GM12878 (cell line): ENCODE results near the gene RECK. TPM values are rescaled to one million over a fixed set of nuclear protein-coding genes. Genes with fewer than 3 reads are reported as not detected.

Experiments used
- ATAC-seq: fragments of 200-7000 bp; cut with Tn5 transposase; 3 replicates; pipeline ENCODE4 v1.9.1; 2020; ENCODE audit warnings: mild to moderate bottlenecking, moderate library complexity
- BruUV-seq: library from RNA; stranded (reverse); fragments of 400-500 nt; replicated peaks from 2 replicates; lab custom pipeline; 2021; lab: Mats Ljungman, UMichigan
- CTCF ChIA-PET: fragments of 300-600 bp; sonication (Branson Sonifier 250); formaldehyde crosslinking; extraction: SDS; loops from one replicate; lab custom pipeline; 2021; ENCODE audit warnings: inconsistent platforms; lab: Yijun Ruan, JAX
- POLR2A ChIA-PET: fragments of 350-600 bp; formaldehyde crosslinking; extraction: SDS; loops from one replicate; lab custom pipeline; 2021; ENCODE audit warnings: inconsistent platforms; lab: Charles Lee
- RAD21 ChIA-PET: fragments of 300-600 bp; sonication (Branson Sonifier 250); formaldehyde crosslinking; loops from one replicate; lab custom pipeline; 2023; ENCODE audit warnings: antibody characterized with exemption; ENCODE audit not compliant: unreplicated experiment; lab: Charles Lee
- SMC1A ChIA-PET: fragments of 300-600 bp; sonication (Branson Sonifier 250); formaldehyde crosslinking; loops from one replicate; lab custom pipeline; 2023; ENCODE audit not compliant: unreplicated experiment, uncharacterized antibody; lab: Charles Lee
- DNase-seq: peaks from one replicate; pipeline ENCODE4 v3.0.0-alpha.2; 2011; ENCODE audit warnings: low read depth, low spot score
- FAIRE-seq: peaks from 3 replicates; lab custom pipeline; 2011; peaks lifted over from hg19 to GRCh38; lab: Jason Lieb, UNC
- H2AFZ ChIP-seq: 2 replicates; pipeline ENCODE4 v1.6.0; 2011; ENCODE audit warnings: low read depth, low read length, control low read depth; ENCODE audit not compliant: control insufficient read depth
- H3K27ac ChIP-seq: 2 replicates; pipeline ENCODE4 v1.5.1; 2011; ENCODE audit warnings: control low read depth; ENCODE audit not compliant: control insufficient read depth, insufficient read depth
- H3K27me3 ChIP-seq, 2 experiments: replicated peaks in 1 of 2; 2 replicates each; pipeline versions ENCODE4 v1.6.0 to v1.6.1; 2011; ENCODE audit warnings: low read length in 1 of 2; ENCODE audit not compliant: control insufficient read depth in 2 of 2, insufficient read depth in 2 of 2
- H3K36me3 ChIP-seq, 2 experiments: 2 replicates each; pipeline ENCODE4 v1.5.1; 2011; ENCODE audit warnings: low read length in 1 of 2; ENCODE audit not compliant: control insufficient read depth in 2 of 2, insufficient read depth in 2 of 2
- H3K4me1 ChIP-seq: 2 replicates; pipeline ENCODE4 v1.6.1; 2011; ENCODE audit warnings: mild to moderate bottlenecking, low read length, moderate library complexity, mixed read lengths; ENCODE audit not compliant: control insufficient read depth, insufficient read depth
- H3K4me2 ChIP-seq: 2 replicates; pipeline ENCODE4 v1.6.0; 2011; ENCODE audit warnings: control low read depth; ENCODE audit not compliant: control insufficient read depth, insufficient read depth
- H3K4me3 ChIP-seq: fragments of 200-600 bp; sonication (generic); 2 replicates; pipeline ENCODE4 v1.5.1; 2016
- H3K79me2 ChIP-seq: 2 replicates; pipeline ENCODE4 v1.6.0; 2011; ENCODE audit warnings: low read length; ENCODE audit not compliant: control insufficient read depth, insufficient read depth
- H3K9ac ChIP-seq: 2 replicates; pipeline ENCODE4 v1.8.0; 2011; ENCODE audit warnings: low read length, control low read depth, mixed read lengths; ENCODE audit not compliant: control insufficient read depth, insufficient read depth
- H3K9me3 ChIP-seq: replicated peaks from 3 replicates; pipeline ENCODE4 v1.5.1; 2011; ENCODE audit warnings: mild to moderate bottlenecking, low read length; ENCODE audit not compliant: control insufficient read depth, insufficient read depth
- H4K20me1 ChIP-seq: 2 replicates; pipeline ENCODE4 v1.6.0; 2011; ENCODE audit not compliant: control insufficient read depth, insufficient read depth
- BMI1 ChIP-seq: fragments of 450-650 bp; IDR thresholded peaks from 2 replicates; pipeline ENCODE4 v1.6.1; 2016; ENCODE audit warnings: mild to moderate bottlenecking, moderate library complexity, borderline replicate concordance
- CEBPB ChIP-seq, 2 experiments: fragments of 150-350 bp in 1 of 2; IDR thresholded peaks; 2 replicates each; pipeline ENCODE4 v1.6.1; 2012 to 2014; ENCODE audit warnings: low read depth in 2 of 2, low read length in 2 of 2, borderline replicate concordance in 1 of 2, inconsistent platforms in 1 of 2
- FOS ChIP-seq: IDR thresholded peaks from 3 replicates; pipeline ENCODE4 v1.6.1; 2011; ENCODE audit warnings: borderline replicate concordance; ENCODE audit not compliant: insufficient read length; ENCODE audit errors: extremely low read depth
- GATAD2B ChIP-seq: fragments of 450-650 bp; conservative IDR thresholded peaks from 2 replicates; pipeline ENCODE4 v1.6.1; 2017; ENCODE audit warnings: low read depth, mild to moderate bottlenecking, moderate library complexity
- IKZF1 ChIP-seq: fragments of 450-650 bp; conservative IDR thresholded peaks from 2 replicates; pipeline ENCODE4 v1.6.1; 2017; ENCODE audit warnings: antibody characterized with exemption, mild to moderate bottlenecking
- IRF5 ChIP-seq: fragments of 450-650 bp; IDR thresholded peaks from 2 replicates; pipeline ENCODE4 v1.6.1; 2017; ENCODE audit warnings: borderline replicate concordance
- JUNB ChIP-seq: IDR thresholded peaks from 2 replicates; pipeline ENCODE4 v1.6.1; 2016; ENCODE audit warnings: antibody characterized with exemption, mild to moderate bottlenecking
- NFXL1 ChIP-seq: fragments of 450-650 bp; IDR thresholded peaks from 2 replicates; pipeline ENCODE4 v1.6.1; 2017; ENCODE audit warnings: antibody characterized with exemption, mild to moderate bottlenecking, borderline replicate concordance
- NKRF ChIP-seq: fragments of 450-650 bp; conservative IDR thresholded peaks from 2 replicates; pipeline ENCODE4 v1.6.1; 2017; ENCODE audit warnings: mild to moderate bottlenecking, moderate library complexity
- PML ChIP-seq: IDR thresholded peaks from 2 replicates; pipeline ENCODE4 v1.6.1; 2012; ENCODE audit warnings: low read length, inconsistent platforms
- POU2F2 ChIP-seq: IDR thresholded peaks from 3 replicates; pipeline ENCODE4 v1.6.1; 2011; ENCODE audit warnings: low read depth, mild to moderate bottlenecking, low read length, borderline replicate concordance
- RELB ChIP-seq: fragments of 450-650 bp; IDR thresholded peaks from 2 replicates; pipeline ENCODE4 v1.6.1; 2017; ENCODE audit warnings: low read depth, mild to moderate bottlenecking, moderate library complexity
- SP1 ChIP-seq: IDR thresholded peaks from one replicate; pipeline ENCODE4 v1.6.1; 2011; ENCODE audit warnings: low read depth, low read length
- STAT3 ChIP-seq: IDR thresholded peaks from 2 replicates; pipeline ENCODE4 v1.6.1; 2011; ENCODE audit warnings: low read depth, low read length, improper control_type of control experiment
- TARDBP ChIP-seq: IDR thresholded peaks from 2 replicates; pipeline ENCODE4 v1.6.1; 2016; ENCODE audit warnings: borderline replicate concordance
- WGBS: methylation state at CpG from one replicate; pipeline ENCODE4 v1.1.6; 2016; ENCODE audit warnings: low lambda C conversion rate; ENCODE audit not compliant: insufficient replicate concordance, insufficient coverage; ENCODE audit errors: missing lambda C conversion rate; 5-methylcytosine and 5-hydroxymethylcytosine counted together
- in situ Hi-C: fragments of 300-500 bp; cut with MboI; formaldehyde crosslinking; loops from 9 replicates; pipeline ENCODE4 v1.14.3; 2018; ENCODE audit warnings: mixed read lengths
- intact Hi-C: fragments of 100-400 bp; cut with micrococcal nuclease; formaldehyde crosslinking; loops from one replicate; pipeline ENCODE4 v1.14.2; 2022; ENCODE audit not compliant: unreplicated experiment
- polyA plus RNA-seq, 11 experiments: library from polyadenylated mRNA; depleted of rRNA in 4 of 11; unstranded in 6 of 11; stranded (reverse) in 5 of 11; fragments of >200 nt; fragmentation: Nextera tagmentation in 4 of 11; fragmentation: Illumina TruSeq in 1 of 11; extraction: Ambion mirVana in 4 of 11; extraction: Trizol in 1 of 11; gene quantifications; 1 replicate in 1 of 11; 2 replicates in 10 of 11; pipeline versions ENCODE4 v1.2.1 to v1.2.3, GENCODE V29; 2011 to 2016; ENCODE audit warnings: inconsistent platforms in 2 of 11, missing spikeins in 2 of 11, low read depth in 1 of 11
- total RNA-seq, 4 experiments: library from RNA; depleted of rRNA in 3 of 4; stranded (reverse); fragments of >200 nt in 3 of 4; fragmentation: Illumina TruSeq in 1 of 4; extraction: Trizol in 1 of 4; gene quantifications; 2 replicates each; pipeline versions ENCODE4 v1.2.1 to v1.2.3, GENCODE V29; 2013 to 2021

Gene RECK
- total and polyA plus RNA-seq, 10 of the 15 experiments (the other 5 are each of a cell fraction or from before 2014, with no cell fraction given) = 0.02 to 0.40 (median 0.13) TPM

GRCh38 chr9:36029765-36030528 lies 6.8 kb upstream of the RECK start (continued):
- TF ChIP-seq RELB = no peak
- TF ChIP-seq POU2F2 = no peak
- no peak for TF ChIP-seq BMI1
- no peak for TF ChIP-seq IKZF1

GRCh38 chr9:36030871-36031270 lies 5.8 kb upstream of the RECK start:
- Histone ChIP-seq H3K27ac (no peak overlapping the region), H3K4me3 (no peak overlapping the region), H3K9ac (no peak overlapping the region), H3K9me3 (no peaks in the 10 kb centered on the region), H2AFZ (no peak overlapping the region), H4K20me1 (no peaks in the 10 kb centered on the region), H3K79me2 (no peaks in the 10 kb centered on the region), H3K4me2 (no peak overlapping the region), H3K4me1 (no peaks in the 10 kb centered on the region), H3K36me3 (no peaks in the 10 kb centered on the region), H3K27me3 (no peaks in the 10 kb centered on the region)
- SMC1A ChIA-PET = no interaction called here
- ATAC-seq = no peak
- no TSS peak for BruUV-seq
- RAD21 ChIA-PET = no interaction called here
- POLR2A ChIA-PET = no interaction called here
- in situ Hi-C loops = no loop called here
- DNase-seq = no peak
- TF ChIP-seq STAT3 = no peak
- TF ChIP-seq JUNB = no peak
- TF ChIP-seq NFXL1 = no peak
- TF ChIP-seq NKRF = no peak
- TF ChIP-seq GATAD2B = no peak
- no peak for TF ChIP-seq PML
- no peak for TF ChIP-seq IRF5
- TF ChIP-seq TARDBP = no peak
- TF ChIP-seq SP1 = no peak
- TF ChIP-seq CEBPB (IDR thresholded peaks at IDR 0.05; ENCODE audit: borderline replicate concordance in 1 of 2, low read depth in 2 of 2, low read length in 2 of 2) = no peak
- no peak for TF ChIP-seq FOS
- 64% methylated on average over 3 of the region's 3 CpGs for WGBS
- intact Hi-C loops = loop anchor here (10.0 kb wide), 1 partner anchor 134 kb away; the partner anchor contains the start of gene CCIN
- CTCF ChIA-PET = no interaction called here
- FAIRE-seq = no peak
